OCI-LY7 (cell line): ENCODE data around the gene HCFC1. TPM values are rescaled to one million over a fixed set of nuclear protein-coding genes. Genes with fewer than 3 reads are reported as not detected.

Source experiments
- BruUV-seq: library from RNA; stranded (reverse); fragments of 400-500 nt; replicated peaks from 2 replicates; lab custom pipeline; 2021; lab: Mats Ljungman, UMichigan
- CTCF ChIA-PET: fragments of 300-600 bp; sonication (Branson Sonifier 250); formaldehyde crosslinking; loops from one replicate; lab custom pipeline; 2022; ENCODE audit warnings: antibody characterized with exemption; ENCODE audit not compliant: unreplicated experiment; lab: Charles Lee
- POLR2A ChIA-PET: fragments of 300-600 bp; sonication (Branson Sonifier 250); formaldehyde crosslinking; loops from one replicate; lab custom pipeline; 2022; ENCODE audit warnings: antibody characterized with exemption; lab: Charles Lee
- DNase-seq: peaks from one replicate; pipeline ENCODE4 v3.0.0-alpha.2; 2015; ENCODE audit warnings: low spot score
- H2AFZ ChIP-seq: fragments of 200-600 bp; sonication (generic), shearing (Covaris generic); 2 replicates; pipeline ENCODE4 v1.6.1; 2014; ENCODE audit warnings: mild to moderate bottlenecking, antibody characterized with exemption, low read length, moderate library complexity
- H3K27ac ChIP-seq: fragments of 200-600 bp; sonication (generic); 2 replicates; pipeline ENCODE4 v1.5.1; 2014; ENCODE audit warnings: mixed run types, low read depth, mild to moderate bottlenecking, moderate library complexity, low read length, inconsistent platforms; ENCODE audit not compliant: poor library complexity, severe bottlenecking
- H3K36me3 ChIP-seq: fragments of 200-600 bp; sonication (generic); 2 replicates; pipeline ENCODE4 v1.6.1; 2014; ENCODE audit warnings: mild to moderate bottlenecking, antibody characterized with exemption, low read length, moderate library complexity, mixed read lengths; ENCODE audit not compliant: insufficient read depth
- H3K4me1 ChIP-seq: fragments of 200-600 bp; sonication (generic); 2 replicates; pipeline ENCODE4 v1.5.1; 2014; ENCODE audit warnings: mild to moderate bottlenecking, low read length; ENCODE audit not compliant: insufficient read depth, poor library complexity, severe bottlenecking
- H3K4me2 ChIP-seq: fragments of 200-600 bp; sonication (generic); 2 replicates; pipeline ENCODE4 v1.6.1; 2014; ENCODE audit warnings: mild to moderate bottlenecking, low read length
- H3K4me3 ChIP-seq: fragments of 200-600 bp; sonication (generic); 2 replicates; pipeline ENCODE4 v1.5.1; 2014; ENCODE audit warnings: mild to moderate bottlenecking, low read depth, low read length; ENCODE audit not compliant: poor library complexity, severe bottlenecking
- H3K79me2 ChIP-seq: fragments of 200-600 bp; sonication (generic); 2 replicates; pipeline ENCODE4 v1.6.1; 2016; ENCODE audit warnings: low read depth, mild to moderate bottlenecking, low read length, moderate library complexity, mixed read lengths; ENCODE audit not compliant: insufficient read depth
- H3K9me2 ChIP-seq: fragments of 200-600 bp; sonication (generic); 2 replicates; pipeline ENCODE4 v1.6.1; 2016; ENCODE audit warnings: mild to moderate bottlenecking, low read length, mixed read lengths; ENCODE audit not compliant: insufficient read depth
- H3K9me3 ChIP-seq: fragments of 200-600 bp; sonication (generic); 2 replicates; pipeline ENCODE4 v1.6.1; 2014; ENCODE audit warnings: mild to moderate bottlenecking, mixed run types, low read length, mixed read lengths
- H4K20me1 ChIP-seq: fragments of 200-600 bp; sonication (generic); 2 replicates; pipeline ENCODE4 v1.6.1; 2014; ENCODE audit warnings: mild to moderate bottlenecking, antibody characterized with exemption, low read length, moderate library complexity, mixed read lengths; ENCODE audit not compliant: insufficient read depth
- CTCF ChIP-seq: fragments of 200-600 bp; sonication (generic); conservative IDR thresholded peaks from 2 replicates; pipeline ENCODE4 v1.5.1; 2014; ENCODE audit warnings: mild to moderate bottlenecking, antibody characterized with exemption, low read length, moderate library complexity, mixed read lengths
- EZH2phosphoT487 ChIP-seq: fragments of 200-600 bp; sonication (generic); IDR thresholded peaks from 2 replicates; pipeline ENCODE4 v1.6.1; 2018; ENCODE audit warnings: low read depth, borderline replicate concordance, mild to moderate bottlenecking, mixed run types, antibody characterized with exemption, low read length, moderate library complexity, mixed read lengths
- intact Hi-C: fragments of 100-400 bp; cut with micrococcal nuclease; formaldehyde crosslinking; loops from one replicate; pipeline ENCODE4 v1.10.0; 2022; ENCODE audit not compliant: unreplicated experiment
- total RNA-seq, 2 experiments: library from RNA; depleted of rRNA in 1 of 2; stranded (reverse); fragments of >200 nt in 1 of 2; shearing (Covaris generic) in 1 of 2; gene quantifications; 2 replicates each; pipeline ENCODE4 v1.2.3, GENCODE V29; 2014 to 2022

Gene HCFC1
- total RNA-seq, 2 experiments from 2014 or later = 64.2 to 134 TPM

- ChIA-PET POLR2A (interaction anchor here (1.6 to 1.7 kb wide), 4 partner anchors 39 to 46 kb away, joined by 3 to 6 read pairs (median 5); partner anchors contain the start of gene HCFC1), CTCF (no interaction called here)
- no peak for DNase-seq
- peaks cover 44% of the 10 kb centered on the region for H3K4me1 ChIP-seq
- H3K4me2 ChIP-seq = peak overlapping the region; percentile 100
- no peaks in the 10 kb centered on the region for H3K9me3 ChIP-seq
- intact Hi-C loops = loop anchor here (10.0 kb wide), 1 partner anchor 447 kb away; the partner anchor contains the start of genes EMD and FLNA
- no peak overlapping the region for H2AFZ ChIP-seq
- H3K27ac ChIP-seq = peak overlapping the region; percentile 100
- H4K20me1 ChIP-seq = no peaks in the 10 kb centered on the region
- H3K36me3 ChIP-seq = peaks cover 39% of the 10 kb centered on the region
- peak overlapping the region; percentile 99 for H3K4me3 ChIP-seq
- BruUV-seq = no TSS peak
- no peak for TF ChIP-seq CTCF
- no peak for TF ChIP-seq EZH2phosphoT487
- H3K9me2 ChIP-seq = no peaks in the 10 kb centered on the region
- peaks cover 30% of the 10 kb centered on the region; the same call in 1 of the 2 replicates for H3K79me2 ChIP-seq
Measured at GRCh38 chrX:153927672-153927921, 44.0 kb downstream of the HCFC1 start.

GRCh38 chrX:153926858-153927671 is 44.6 kb downstream of the HCFC1 start:
- Histone ChIP-seq H3K9me2 (no peaks in the 10 kb centered on the region), H3K27ac (peak overlapping the region; percentile 100), H4K20me1 (no peaks in the 10 kb centered on the region), H3K4me1 (peaks cover 44% of the 10 kb centered on the region), H3K4me3 (peak overlapping the region; percentile 99), H2AFZ (no peak overlapping the region), H3K9me3 (no peaks in the 10 kb centered on the region), H3K4me2 (peak overlapping the region; percentile 100), H3K36me3 (peaks cover 34% of the 10 kb centered on the region), H3K79me2 (peaks cover 30% of the 10 kb centered on the region; the same call in 1 of the 2 replicates)
- no TSS peak for BruUV-seq
- ChIA-PET CTCF (interaction anchor here (0.9 to 1.2 kb wide), 2 partner anchors 40 to 41 kb away, joined by 3 read pairs; no protein-coding TSS in a partner anchor), POLR2A (interaction anchor here (0.8 to 1.7 kb wide), 7 partner anchors 40 to 95 kb away, joined by 3 to 6 read pairs (median 3); partner anchors contain the start of gene HCFC1)
- peak; percentile 42; the same call in 1 of the 2 replicates for TF ChIP-seq CTCF
- no peak for TF ChIP-seq EZH2phosphoT487
- intact Hi-C loops = loop anchor here (10.0 kb wide), 1 partner anchor 448 kb away; the partner anchor contains the start of genes EMD and FLNA
- DNase-seq = peak; percentile 91
